Stimulated activated CD8-positive, alpha-beta memory T cell treated with anti-CD3 and anti-CD28 coated beads, Interleukin-4, amount 100 ng/mL, for 4 hours (primary cell): ENCODE measurements around the gene LIMA1.
A peak's percentile ranks its signal among the peaks of the same experiment; 100 is the strongest.
"Not testable (repeated sequence)": the region's sequence is repeated elsewhere in the genome, so short reads cannot be mapped to it uniquely, and the experiment has no call there.

ENCODE experiments used
- DNase-seq, 2 donors: peaks; one replicate each; pipeline ENCODE4 v3.0.0-alpha.2; 2020; ENCODE audit warnings: low read depth in 2 of 2, low spot score in 1 of 2

The LIMA1 gene

GRCh38 chr12:50188241-50188781, 95.0 kb downstream of the LIMA1 start:
- no peak for DNase-seq

- DNase-seq = no peak
Measured at GRCh38 chr12:50187084-50187900, 96.0 kb downstream of the LIMA1 start.

DNA sequence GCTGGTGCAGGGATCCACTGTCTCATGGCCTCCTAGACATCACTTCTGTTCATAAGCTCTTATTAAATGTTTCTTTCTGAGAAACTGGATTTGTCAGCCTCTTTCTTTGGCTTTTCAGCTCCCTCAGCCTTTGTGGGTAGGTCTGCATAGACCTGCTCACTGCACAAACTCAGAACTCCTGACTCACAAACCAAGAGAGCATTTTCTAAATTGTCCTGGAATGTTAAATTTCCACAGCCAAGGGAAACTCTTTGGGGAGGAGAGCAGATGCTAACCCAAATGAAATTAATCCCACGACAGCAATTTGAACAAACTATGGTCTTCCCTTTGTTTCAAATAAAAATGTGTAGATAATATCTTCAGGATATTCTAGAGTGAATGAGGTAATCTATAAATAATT, 96.6 kb downstream of the LIMA1 start:
- DNase-seq = no peak

DNA sequence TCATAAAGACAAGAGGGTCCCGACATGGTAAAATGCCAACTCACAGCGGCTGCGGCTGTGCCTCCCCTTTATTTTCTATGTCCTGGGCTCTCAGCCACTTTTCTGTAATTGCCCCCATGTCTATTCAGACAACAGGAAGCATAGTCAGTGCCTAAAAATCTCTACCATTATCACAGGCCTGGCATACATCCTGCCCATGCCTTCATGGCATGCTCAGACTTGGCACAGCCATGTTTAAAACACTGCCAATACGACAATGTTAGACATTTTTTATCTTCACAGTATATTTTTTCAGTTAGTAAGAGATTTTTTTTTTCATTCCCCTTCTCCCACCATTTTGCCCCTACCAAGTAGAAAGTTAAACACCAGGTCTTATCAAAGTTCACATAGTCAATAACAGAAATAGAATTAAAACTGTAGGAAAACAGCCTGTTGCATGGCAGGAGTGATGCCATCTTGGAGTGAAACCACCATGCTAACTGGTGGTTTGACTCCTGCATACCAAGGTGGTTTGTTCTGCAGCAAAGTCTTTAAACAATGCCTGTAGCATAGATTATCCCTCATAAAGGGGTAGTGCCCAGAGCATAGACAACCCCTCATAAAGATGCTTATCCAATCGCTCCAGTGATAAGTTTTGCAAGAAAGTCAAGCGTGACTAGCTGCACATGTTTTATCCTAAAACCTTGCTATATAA, 97.2 kb downstream of the LIMA1 start:
- no peak for DNase-seq

DNA sequence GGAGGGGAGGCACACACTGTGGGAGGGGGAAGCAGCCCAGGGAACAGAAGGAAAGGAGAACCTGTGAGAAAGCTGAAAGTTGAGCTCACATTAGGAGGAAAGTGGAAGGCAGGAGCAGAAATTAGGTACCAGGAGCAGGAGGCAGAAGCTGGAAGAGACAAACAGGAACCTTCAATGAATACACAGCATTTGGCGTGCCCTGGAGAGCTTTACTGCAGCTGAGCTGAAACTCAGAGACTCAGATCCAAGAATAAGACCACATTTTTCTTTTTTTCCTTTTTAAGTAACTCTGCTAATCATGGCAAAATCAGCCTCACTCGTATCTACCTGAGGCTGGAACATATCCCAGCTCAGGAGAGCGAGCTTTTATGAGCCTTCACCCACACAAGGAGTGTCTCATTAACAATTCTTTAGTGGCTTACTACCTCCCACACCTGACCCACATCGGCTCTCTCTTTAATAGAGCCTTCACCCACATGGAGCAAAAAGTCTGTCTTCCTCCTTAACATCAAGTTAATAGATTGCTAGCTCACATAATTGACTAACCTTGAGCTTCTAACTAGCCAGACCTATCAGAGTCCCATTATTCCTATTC, 97.9 kb downstream of the LIMA1 start:
- DNase-seq = no peak

DNA sequence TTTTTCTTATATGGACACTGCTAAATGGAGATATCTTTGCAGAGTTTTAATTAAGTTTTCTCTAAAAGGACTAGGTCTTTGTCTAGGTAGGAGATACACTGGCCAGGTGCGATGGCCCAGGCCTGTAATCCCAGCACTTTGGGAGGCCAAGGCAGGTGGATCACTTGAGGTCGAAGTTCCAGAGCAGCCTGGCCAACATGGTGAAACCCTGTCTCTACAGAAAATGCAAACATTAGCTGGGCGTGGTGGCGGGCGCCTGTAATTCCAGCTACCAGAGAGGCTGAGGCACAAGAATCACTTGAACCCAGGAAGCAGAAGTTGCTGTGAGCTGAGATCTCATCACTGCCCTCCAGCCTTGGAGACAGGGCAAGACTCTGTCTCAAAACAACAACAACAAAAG, 99.1 kb downstream of the LIMA1 start:
- no peak for DNase-seq

DNA sequence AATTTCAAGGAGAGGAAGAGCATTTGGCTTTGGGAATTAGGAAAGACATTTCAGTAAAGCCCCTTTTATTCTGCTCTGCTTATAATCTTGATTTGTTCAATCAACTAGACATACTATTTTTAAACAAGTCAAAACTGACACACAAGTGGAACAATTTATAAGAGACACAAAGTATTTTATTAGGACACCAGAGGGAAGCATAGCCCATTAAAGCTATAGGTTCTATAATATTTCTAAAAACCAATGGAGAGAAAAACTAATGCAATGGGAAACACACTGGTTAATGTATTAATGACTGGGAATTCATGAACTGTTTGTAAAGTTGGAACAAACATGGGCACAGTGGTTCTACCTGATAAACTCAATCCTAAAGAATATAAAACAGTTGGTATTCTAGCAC, 100.9 kb downstream of the LIMA1 start:
- DNase-seq = no peak

DNA sequence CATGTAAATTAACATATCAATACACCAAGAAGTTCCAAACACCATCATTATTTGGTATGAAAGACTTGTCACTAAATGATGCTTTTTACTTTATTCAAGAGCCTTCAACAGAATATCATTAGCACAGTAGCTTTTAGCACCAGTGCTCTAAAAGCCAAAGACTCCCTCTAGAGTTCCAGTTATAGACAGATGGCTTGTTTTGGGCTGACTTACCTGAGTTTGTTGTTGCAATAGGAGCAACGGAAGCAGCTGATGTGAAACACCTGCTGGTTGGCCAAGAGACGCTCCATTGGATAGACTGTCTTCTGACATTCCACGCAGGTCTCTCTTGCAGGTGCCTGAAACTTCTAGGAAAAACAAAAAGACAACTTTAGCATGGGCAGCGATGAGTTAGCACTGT, 101.6 kb downstream of the LIMA1 start:
- no peak for DNase-seq

DNA sequence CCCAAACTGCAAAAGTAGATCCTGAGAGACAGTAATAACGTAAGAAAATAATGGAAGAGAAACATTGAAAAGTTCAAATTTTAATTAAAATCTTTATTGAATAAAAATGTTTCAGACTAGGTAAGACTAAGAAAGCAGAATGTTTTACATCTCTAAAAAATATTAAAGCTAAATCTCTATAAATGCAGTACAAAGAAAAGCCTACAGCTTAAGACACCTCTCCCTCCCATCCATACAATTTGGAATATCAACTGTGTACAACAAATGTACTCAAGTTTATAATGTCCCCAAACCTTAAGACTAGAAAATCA, 107.6 kb downstream of the LIMA1 start:
- no peak for DNase-seq

- DNase-seq = no peak
Measured at GRCh38 chr12:50174971-50175715, 108.2 kb downstream of the LIMA1 start.

GRCh38 chr12:50167049-50167828, 116.1 kb downstream of the LIMA1 start, which contains the start of gene CERS5:
Gene CERS5 (minus strand): TSS chr12:50167369. CDS start chr12:50167297, 72 bp downstream.
- peak; percentile 76 to 92 for DNase-seq

- DNase-seq = peak in 1 of 2 donors; percentile 35
Measured at GRCh38 chr12:50166799-50167048, 116.6 kb downstream of the LIMA1 start.

- no peak for DNase-seq
Measured at GRCh38 chr12:50164963-50165362, 118.4 kb downstream of the LIMA1 start.

DNA sequence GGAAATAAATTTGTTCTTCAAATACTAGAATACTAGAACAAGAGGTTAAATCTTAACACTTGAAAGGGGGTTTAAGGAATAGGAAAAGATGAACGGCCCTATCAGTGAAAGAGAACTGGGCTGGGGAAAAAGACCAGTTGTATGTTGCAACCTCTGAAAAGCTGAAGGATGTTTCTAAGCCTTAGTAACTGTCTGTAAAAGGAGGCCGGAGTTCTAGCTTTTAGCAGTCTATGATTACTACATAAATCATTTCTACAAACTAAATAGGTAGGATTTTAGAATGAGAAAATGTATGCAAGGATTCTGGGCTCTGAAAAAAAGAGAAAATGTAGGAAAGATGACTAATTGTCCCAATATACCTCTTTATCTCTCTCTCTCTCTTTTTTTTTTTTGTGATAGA, 121.1 kb downstream of the LIMA1 start:
- DNase-seq = no peak

DNA sequence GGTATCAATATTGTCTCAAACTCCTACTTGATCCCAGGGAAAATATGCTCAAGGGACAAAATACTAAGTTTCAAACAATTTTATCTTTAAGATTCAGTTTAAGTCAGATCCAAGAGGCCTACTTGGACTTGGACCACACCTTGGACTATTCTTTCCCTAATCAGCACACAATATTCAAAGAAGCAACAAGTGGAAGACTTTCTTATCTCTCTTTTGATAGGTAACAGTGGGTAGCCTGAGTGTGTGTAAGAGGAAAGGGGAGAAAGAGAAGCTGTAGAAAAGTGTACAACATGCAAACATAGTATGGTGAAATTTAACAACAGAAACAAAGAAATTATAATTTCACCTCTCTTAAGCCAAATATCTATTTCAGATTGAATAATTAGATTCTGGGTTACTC, 122.7 kb downstream of the LIMA1 start:
- DNase-seq = no peak

GRCh38 chr12:50157259-50157658, 126.1 kb downstream of the LIMA1 start:
- no peak for DNase-seq

DNA sequence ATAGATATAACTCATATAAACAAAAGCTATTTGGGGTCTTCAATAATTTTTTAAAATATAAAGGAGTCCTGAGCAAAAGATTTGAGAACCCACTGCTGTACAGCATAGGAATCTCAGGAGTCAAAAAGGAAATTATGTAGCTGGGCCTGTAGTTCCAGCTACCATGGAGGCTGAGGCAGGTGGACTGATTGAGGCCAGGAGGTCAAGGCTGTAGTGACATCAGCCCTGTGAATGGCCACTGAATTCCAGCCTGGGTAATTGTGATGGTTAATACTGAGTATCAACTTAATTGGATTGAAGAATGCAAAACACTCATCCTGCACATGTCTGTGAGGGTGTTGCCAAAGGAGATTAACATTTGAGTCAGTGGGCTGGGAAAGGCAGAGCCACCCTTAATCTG, 126.7 kb downstream of the LIMA1 start:
- DNase-seq = no peak

GRCh38 chr12:50154947-50155346, 128.4 kb downstream of the LIMA1 start:
- not testable (repeated sequence) for DNase-seq

GRCh38 chr12:50151047-50151687, 132.2 kb downstream of the LIMA1 start:
- no peak for DNase-seq

GRCh38 chr12:50149311-50149710, 134.0 kb downstream of the LIMA1 start:
- DNase-seq = no peak
